HG03108 (cell line): ENCODE data around the gene PCAT6.
"Not testable (repeated sequence)": the region's sequence is repeated elsewhere in the genome, so short reads cannot be mapped to it uniquely, and the experiment has no call there.

Experiments
- ATAC-seq: cut with Tn5 transposase; IDR thresholded peaks from one replicate; pipeline ENCODE4 v1.9.1; 2021; ENCODE audit warnings: moderate library complexity; ENCODE audit not compliant: unreplicated experiment

Gene PCAT6

DNA sequence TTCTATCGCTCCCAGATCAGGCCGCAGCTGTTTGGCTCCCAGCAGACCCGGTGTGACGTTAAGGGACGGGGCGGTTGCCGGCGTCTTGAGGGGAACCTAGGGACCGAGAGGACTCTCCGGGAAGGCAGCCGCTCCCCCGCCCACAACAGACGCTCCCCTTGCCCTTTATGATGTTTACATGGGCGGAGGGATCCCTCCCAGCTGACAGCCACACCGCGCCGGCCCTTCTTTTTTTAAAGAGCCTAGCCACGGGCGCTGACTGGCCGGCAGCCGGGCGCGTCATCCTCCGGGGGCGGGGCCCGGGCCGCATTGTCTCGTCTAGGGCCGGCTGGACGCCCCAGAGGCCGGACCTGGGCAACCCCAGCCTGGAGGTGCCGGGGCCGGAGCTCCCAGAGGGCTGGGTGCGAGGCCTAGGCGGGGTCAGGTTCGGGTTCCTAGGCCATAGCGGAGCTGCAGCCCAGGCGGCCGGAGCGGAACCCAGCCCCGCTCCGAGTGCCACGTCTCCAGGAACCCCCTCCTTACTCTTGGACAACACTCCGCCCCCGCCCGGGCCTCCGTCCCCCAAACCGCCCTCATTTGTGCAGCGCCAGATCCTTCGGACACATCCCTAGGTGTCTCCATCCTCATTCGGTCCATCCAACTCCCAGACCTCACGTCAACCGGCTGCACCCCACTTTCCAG is at the start of gene PCAT6:
Gene PCAT6 (plus strand): TSS at position 340 of the 681 bp plus-strand sequence.
- ATAC-seq, result peak; percentile 69

DNA sequence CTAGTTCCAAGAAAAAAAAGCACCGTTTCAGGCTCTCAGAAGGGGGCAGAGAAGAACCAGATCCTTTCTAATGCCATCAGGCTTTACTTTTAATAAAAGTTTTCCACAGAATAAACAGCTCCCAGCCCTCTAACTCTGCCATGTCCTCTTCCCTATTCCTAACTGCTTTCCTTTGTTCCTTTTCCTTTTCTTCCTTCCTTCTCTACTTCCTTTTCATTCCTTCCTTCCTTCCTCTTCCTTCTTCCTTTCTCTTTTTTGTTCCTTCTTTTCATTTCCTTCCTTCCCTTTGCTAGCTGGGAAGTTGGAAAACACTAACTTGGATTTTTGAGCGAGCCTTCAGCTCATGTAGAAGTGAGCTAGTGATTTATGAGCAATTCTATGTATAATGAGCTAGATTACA is 48.7 kb upstream of the PCAT6 start:
- no peak for ATAC-seq

DNA sequence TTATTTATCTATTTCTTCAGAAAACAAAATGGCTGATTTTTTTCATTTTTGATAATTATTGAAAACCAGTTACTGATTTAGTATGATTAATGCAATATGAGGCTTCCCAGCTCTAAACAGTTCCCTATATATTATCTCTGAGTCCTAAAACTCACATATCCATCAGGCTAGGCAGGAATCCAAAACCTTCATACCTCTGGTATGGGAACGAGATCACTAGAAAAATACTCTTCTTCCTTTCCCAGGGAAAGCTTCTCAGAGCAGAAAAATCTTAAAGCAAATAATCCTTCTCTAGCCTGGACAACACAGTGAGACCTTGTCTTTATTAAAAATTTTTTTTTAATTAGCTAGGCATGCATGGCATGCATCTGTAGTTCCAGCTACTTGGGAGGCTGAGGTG is 45.0 kb upstream of the PCAT6 start:
- ATAC-seq, result no peak

DNA sequence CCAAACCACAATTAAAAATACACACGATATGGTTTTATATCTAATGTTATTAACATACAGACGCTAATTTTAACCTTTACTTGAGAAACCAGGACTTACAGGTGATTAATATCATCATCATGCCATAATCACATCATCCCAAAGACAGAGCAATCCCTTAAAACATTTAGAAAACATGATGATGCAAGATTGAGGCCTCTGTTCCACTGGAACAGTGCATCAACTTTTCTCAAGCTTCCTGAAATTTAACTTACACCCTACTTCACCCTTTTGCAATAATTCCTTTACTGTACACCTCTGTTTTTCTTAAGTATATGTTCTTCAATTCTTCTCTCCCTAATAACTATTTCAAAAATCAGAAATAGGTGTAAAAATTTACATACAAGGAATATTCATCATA is 40.6 kb upstream of the PCAT6 start:
- no peak for ATAC-seq

DNA sequence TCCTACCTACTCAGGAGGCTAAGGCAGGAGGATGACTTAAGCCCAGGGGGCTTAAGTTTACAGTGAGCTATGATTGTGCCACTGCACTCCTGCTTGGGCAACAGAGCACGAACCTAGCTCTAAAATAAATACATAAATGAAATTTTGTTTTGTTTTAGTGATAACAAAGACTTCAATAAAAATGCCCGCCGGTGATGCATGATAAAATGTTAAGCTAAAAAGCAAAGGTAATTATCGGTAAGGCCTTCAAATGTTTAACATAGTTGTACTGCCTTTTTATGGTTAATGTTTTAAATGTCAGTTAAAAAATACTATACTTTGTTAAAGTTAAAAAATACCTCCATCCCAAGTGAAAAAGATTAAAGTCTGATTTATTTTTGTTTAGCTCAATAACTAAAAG is 29.6 kb upstream of the PCAT6 start:
- ATAC-seq, result no peak

DNA sequence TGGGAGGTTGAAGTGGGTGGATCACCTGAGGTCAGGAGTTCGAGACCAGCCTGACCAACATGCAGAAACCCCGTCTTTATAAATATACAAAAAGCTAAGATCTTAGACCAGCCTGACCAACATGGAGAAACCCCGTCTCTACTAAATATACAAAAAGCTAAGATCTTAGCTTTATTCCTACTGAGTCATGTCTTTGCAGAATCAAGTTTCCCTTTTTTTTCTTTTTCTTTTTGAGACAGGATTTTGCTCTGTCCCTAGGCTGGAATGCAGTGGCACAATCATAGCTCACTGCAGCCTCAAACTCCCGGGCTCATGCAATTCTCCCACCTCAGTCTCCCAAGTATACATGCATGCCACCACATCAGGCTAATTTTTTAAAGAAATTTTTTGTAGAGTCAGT is 23.9 kb upstream of the PCAT6 start:
- no peak for ATAC-seq

DNA sequence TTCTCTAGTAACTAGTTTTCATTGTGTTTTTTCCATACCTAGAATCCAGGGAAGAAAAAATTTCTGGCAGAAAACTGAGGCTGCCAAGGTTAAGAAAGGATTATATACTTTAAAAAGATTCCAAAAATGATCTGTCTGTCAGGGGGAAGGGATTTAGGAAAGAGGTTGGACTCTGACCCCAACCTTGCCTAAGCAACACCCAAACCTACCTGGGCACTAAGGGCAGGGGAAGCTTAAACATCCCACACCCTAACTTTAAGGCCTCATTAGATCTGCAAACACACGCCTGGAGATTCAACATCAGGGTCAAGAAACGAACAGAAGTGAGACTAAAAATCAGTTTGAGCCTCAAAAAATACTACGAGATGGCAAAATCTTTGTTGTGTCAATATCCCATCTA is 22.0 kb upstream of the PCAT6 start:
- ATAC-seq, result no peak

DNA sequence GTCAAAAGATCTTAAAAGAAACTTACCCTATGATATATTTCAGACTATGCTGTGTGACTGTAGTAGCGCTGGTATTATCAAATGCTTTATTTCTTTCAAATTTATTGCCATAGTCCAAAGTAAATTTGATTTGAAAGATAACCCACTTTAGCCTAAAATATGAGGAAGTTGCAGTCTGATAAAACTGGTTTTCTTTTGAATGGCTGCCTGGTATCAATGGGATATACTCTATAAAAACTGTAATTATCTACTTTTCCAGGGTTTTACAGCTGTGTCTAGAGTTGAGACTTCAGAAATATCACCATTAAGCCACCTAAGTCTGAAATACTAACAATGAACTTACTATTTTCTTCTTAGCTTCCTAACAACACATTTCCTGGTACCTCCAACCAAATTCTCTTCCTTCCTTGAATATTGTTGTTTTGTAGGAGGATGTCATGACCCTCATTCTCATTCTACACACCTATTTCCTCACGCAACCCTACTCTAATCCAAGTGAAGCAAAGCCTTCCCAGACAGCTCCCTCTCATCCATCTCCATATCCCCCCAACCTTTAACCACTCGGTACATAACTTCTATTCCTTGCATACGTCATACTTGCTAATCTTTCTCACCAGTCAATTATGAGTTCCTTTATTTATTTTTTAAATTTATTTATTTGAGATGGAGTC is 19.5 kb upstream of the PCAT6 start:
- ATAC-seq, result no peak

DNA sequence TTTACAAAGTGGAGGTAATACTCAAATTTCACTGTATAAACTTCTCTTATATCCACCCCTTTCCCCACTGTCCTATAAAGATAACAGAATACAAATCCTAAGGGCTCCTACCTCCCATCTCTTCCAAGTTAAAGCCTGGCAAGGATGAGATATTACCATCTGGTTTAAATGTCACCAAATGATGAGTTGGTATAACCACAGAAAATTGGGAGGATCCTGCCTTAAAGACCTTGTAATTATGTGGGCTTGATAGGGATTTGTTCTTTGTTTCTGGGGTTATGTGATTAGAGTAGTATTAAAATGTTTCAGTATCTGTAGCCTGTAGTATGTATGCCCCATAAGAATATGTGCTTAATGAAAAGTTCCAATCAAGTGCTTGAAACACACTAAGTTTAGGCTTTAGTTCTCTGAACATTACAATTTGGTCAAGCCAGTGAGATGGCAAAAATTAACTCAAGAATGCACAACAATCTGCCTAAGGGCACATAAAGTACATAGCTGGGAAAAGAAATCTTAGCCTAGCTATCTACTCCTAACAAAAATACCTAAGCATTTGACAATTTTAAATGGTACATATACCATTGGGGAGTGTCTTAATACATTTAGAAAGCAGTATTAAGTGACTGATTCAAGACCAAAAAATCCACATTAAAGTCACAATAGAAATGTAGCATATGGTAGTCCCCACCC is 16.6 kb upstream of the PCAT6 start:
- ATAC-seq, result no peak

DNA sequence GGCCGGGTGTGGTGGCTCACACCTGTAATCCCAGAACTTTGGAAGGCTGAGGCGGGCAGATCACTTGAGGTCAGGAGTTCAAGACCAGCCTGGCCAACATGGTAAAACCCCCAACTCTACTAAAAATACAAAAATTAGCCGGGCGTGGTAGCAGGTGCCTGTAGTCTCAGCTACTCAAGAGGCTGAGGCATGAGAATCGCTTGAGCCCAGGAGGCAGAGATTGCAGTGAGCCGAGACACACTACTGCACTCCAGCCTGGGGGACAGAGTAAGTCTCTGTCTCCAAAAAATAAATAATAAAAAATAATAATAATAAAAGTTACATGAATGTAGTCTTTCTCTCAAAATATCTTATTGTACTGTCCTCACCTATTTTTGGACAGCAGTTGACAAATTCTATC is 15.8 kb upstream of the PCAT6 start:
- ATAC-seq, result not testable (repeated sequence)

DNA sequence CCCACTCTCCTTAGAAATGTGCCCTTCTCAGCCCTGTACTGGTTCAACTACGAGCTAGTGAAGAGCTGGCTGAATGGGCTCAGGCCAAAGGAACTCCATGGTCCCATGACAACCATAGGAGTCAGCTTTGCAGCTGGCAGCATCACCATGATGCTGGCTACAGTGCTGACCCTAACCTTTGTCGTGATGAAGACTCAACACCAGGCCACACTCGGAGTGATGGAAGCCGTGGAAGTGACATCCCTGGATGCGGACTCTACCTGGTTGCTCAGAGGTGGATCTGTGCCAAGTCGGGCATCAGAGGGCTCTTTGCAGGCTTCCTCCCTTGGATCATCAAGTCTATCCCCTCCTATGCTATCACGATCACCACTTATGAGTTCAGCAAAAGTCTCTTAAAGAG is 14.1 kb upstream of the PCAT6 start:
- ATAC-seq, result no peak

DNA sequence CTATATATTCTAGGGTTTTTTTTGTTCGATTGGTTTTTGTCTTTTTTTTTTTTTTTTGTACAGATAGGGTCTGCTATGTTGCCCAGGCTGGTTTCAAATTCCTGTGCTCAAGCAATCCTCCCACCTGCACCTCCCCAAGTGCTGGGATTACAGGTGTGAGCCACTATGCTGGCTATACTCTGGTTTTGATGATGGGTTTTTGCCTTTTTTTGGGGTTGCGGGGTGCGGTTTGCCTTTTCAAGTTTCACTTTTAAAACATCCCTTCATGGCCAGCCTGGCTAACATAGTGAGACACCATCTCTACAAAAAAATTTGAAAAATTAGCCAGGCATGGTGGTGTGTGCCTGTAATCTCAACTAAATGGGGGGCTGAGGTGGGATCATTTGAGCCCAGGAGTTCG is 12.5 kb upstream of the PCAT6 start:
- no peak for ATAC-seq

DNA sequence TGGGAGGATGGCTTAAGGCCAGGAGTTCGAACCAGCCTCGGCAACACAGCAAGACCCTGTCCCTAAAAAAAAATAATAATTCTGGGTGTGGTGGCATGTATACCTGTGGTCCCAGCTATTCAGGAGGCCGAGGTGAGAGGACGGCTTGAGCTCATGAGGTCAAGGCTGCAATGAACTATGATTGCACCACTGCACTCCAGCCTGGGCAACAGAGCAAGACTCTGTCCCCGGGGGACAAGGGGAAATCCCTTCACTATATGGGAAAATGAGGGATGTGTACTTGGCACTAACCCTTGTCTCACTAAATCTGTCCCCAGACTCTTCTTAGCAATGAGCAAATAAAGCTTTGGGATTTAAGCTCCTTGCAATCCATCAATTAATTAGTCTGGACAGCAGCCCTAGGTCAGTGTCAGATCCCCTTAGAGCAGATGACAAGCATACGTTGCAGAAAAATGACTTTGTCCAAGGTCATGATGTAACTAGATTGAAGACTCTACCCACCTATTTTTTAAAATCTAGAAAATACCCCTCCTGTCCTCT is 11.9 kb upstream of the PCAT6 start:
- ATAC-seq, result no peak

DNA sequence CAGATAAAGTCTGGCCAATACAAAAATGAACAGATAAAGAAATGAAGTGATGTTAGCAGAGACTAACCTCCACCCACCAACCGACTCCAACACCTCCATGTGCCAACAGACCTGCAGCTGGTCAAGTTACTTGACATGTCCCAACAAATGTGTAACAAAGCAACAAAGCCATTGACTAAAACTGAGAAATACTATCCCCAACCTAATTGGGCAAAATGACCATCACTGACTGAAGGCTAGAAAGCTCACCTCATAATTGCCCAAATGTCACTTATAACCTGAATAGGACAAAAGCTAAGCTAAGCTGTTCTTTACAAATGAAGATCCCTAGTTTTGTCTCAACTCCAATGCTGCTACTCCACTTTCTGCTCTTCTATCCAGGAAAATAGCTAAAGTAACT is 10.0 kb upstream of the PCAT6 start:
- ATAC-seq, result no peak

DNA sequence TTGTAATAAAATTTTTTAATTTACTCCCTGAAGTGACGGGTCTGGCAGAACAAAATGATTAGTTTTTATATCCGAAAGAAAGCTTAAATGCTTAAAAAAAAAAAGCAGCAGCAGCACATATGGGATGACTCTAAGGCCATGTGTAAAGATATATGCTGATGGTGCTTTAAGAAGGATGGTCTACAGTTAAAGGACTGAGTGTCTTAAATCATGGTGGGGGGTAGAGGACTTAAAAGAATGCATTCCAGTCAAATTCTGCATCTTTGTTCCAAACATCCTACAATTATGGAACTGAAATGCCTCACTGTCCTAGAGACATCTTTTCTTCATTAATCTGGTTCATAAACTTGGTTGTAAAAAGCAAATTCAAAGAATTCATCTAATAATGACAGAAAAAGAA is 9.6 kb upstream of the PCAT6 start:
- no peak for ATAC-seq

DNA sequence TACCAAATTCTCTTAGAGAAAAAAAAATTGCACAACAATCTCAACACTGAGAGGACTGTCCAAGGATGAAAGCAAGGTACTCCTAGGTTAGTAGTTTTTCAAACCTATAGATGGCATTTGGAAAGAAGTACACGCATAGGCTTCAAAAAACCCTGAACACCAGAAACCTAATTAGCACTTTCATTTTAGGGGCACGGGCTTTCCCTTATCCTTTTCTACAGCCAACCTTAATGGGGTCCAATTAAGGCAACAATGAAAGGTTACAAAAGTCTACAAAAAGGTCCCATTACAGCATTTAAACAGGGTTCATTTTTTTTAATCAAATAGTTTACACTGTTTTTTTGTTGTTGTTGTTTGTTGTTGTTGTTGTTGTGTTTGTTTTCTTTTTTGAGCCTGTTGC is 8.7 kb upstream of the PCAT6 start:
- no peak for ATAC-seq

DNA sequence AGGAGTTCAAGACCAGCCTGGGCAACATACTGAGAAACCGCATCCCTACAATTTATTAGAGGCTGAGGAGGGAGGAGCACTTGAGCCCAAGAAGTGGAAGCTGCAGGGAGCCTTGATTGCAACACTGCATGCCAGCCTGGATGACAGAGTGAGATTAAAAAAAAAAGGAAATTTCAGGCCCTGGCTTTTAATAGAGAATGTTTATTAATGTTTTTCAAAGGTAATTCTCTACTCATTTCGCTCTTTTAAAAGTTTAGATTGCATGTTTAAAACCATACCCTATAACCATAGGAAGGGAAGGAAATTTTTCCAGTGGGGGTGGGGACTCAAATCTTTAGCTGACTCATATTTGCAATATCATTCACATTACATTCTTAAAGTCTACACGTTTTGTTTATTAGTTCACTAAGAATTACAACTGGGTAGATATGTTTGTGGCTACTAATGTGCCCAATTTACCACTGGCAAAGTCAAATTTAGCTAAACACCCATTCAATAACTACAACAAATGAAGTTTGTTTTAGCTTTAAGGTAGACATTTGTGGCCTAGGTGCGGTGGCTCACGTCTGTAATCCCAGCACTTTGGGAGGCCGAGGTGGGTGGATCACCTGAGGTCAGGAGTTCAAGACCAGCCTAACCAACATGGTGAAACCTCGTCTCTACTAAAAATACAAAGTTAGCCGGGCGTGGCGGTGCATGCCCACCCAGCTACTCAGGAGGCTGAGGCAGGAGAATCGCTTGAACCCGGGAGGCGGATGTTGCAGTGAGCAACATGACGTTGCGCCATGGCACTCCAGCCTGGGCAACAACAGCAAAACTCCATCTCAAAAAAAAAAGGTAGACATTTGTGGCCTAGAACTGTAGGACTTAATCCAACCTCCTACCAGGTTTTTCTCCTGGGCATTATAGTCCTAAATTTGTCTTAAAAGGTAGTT is 7.5 kb upstream of the PCAT6 start:
- ATAC-seq, result no peak

DNA sequence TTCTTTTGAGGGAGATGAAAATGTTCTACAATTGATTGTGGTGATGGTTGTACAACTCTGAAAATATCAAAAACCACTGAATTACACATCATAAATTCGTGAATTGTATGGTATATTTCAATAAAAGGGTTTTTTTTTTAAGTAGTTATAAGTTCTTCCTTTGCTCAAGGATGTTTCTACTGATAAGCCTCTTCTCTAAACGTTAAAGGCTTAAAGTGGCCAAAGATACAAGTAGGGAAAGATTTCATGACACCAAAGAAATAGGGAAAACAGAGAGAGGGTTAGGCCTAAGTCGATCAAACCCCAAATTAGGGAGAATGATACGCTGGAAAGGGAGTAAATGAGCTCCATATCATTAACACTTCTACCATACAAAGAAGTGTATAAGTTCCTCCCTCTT is 6.6 kb upstream of the PCAT6 start:
- ATAC-seq, result no peak

DNA sequence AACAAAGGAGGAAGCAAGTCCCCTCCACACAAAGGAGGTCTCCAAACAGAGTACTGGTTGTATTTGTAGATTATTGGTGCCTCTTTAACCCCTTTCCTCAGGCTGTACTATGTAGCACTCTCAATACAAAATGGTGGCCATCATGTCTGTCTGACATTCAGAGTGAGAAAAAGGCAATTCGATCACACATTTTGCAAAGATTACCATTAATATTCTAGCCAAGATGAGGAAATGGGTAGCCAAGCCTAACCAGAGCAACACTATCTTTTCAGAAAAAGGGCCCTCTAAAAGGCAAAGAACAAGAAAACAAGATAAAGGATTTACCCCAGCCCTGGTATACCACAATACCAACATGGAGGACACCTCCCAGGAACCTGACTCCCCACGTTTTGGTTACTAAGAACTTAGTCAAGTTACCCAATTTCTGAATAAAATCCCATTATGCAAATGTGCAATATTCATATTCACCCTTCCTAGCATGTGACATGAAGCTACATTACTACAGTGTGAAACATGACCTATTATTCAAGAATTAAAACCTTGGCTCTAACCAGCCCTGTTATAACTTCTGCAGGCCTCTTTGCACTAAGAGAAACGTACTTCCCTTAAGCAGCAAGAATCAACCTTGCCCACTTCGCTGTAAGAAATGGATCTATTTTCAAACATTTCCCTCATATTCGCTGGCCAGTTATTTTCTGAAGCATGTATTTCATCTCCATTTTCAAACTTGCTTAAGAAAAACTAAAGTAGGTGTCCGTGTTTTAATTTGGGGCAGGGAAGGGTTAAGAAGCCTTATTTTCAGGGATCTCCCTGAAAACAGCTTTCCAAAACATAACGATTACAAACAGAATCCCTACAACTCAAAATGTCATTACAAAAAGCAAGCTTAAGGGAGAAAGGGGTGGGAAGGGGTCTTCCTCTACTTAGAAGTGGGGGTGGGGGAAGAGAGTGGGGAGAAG is 4.6 kb upstream of the PCAT6 start:
- ATAC-seq, result no peak
